ENCODE data around the gene ADAMTSL3. TPM values are rescaled to one million over a fixed set of nuclear protein-coding genes. Genes with fewer than 3 reads are reported as not detected.

The ADAMTSL3 gene
- total and polyA plus RNA-seq, 8 donors: 10.5 to 27.6 (median 17.4) TPM

- no peak for TF ChIP-seq CTCF (IDR thresholded peaks at IDR 0.05)
- H3K27ac ChIP-seq: no peak overlapping the region
- H3K4me1 ChIP-seq: no peaks in the 10 kb centered on the region
- ATAC-seq (no peak), DNase-seq (no peak)
- intact Hi-C loops (cut with DNase I): no loop called here
- H3K27me3 ChIP-seq: no peaks in the 10 kb centered on the region
- no peaks in the 10 kb centered on the region for H3K36me3 ChIP-seq
- H3K9me3 ChIP-seq: no peaks in the 10 kb centered on the region
- no peak overlapping the region for H3K4me3 ChIP-seq
Observed at GRCh38 chr15:83709811-83710210, 55.9 kb downstream of the ADAMTSL3 start.

DNA sequence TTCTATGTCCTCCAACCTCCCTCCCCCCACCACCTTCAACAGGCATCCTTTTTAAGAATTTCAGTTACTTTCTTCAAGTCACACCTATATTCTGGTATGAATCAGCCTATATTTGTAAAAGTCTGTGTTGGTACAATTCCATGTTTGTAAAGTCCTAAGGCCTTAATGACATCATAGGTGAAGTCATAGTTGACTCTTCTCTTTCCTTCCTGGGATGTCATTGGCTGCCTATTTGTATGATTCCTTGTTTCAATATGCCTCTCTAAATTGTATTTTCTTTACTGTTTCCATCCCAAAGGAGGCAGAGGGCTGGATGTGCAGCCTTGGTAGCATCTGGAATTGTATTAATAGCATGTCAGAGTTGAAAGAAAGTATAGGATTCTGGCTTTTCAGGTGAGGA, 56.5 kb downstream of the ADAMTSL3 start:
- ATAC-seq: no peak
- DNase-seq: no peak
- no peak for TF ChIP-seq CTCF (IDR thresholded peaks at IDR 0.05)
- no peak overlapping the region for H3K27ac ChIP-seq
- intact Hi-C loops (cut with DNase I): no loop called here
- no peak overlapping the region for H3K4me3 ChIP-seq
- H3K27me3 ChIP-seq: no peaks in the 10 kb centered on the region
- H3K9me3 ChIP-seq: no peaks in the 10 kb centered on the region
- no peaks in the 10 kb centered on the region for H3K36me3 ChIP-seq
- no peaks in the 10 kb centered on the region for H3K4me1 ChIP-seq

- no peak for TF ChIP-seq CTCF (IDR thresholded peaks at IDR 0.05)
- ATAC-seq (no peak), DNase-seq (no peak)
- no peaks in the 10 kb centered on the region for H3K36me3 ChIP-seq
- no peak overlapping the region for H3K27ac ChIP-seq
- no peaks in the 10 kb centered on the region for H3K27me3 ChIP-seq
- no peaks in the 10 kb centered on the region for H3K4me1 ChIP-seq
- H3K9me3 ChIP-seq: no peaks in the 10 kb centered on the region
- intact Hi-C loops (cut with DNase I): no loop called here
- no peak overlapping the region for H3K4me3 ChIP-seq
Observed at GRCh38 chr15:83711236-83711635, 57.3 kb downstream of the ADAMTSL3 start.

GRCh38 chr15:83713242-83713641, 59.3 kb downstream of the ADAMTSL3 start:
- DNase-seq: no peak
- Histone ChIP-seq H3K27me3 (no peaks in the 10 kb centered on the region), H3K4me1 (no peaks in the 10 kb centered on the region), H3K36me3 (no peaks in the 10 kb centered on the region), H3K9me3 (no peaks in the 10 kb centered on the region), H3K27ac (no peak overlapping the region), H3K4me3 (no peak overlapping the region)
- intact Hi-C loops (cut with DNase I): no loop called here
- TF ChIP-seq CTCF (IDR thresholded peaks at IDR 0.05): no peak
- no peak for ATAC-seq

- Histone ChIP-seq H3K36me3 (no peaks in the 10 kb centered on the region), H3K27me3 (no peaks in the 10 kb centered on the region), H3K4me3 (no peak overlapping the region), H3K9me3 (no peaks in the 10 kb centered on the region), H3K27ac (no peak overlapping the region), H3K4me1 (no peaks in the 10 kb centered on the region)
- intact Hi-C loops (cut with DNase I): no loop called here
- no peak for ATAC-seq
- no peak for DNase-seq
- no peak for TF ChIP-seq CTCF (IDR thresholded peaks at IDR 0.05)
Observed at GRCh38 chr15:83714939-83715628, 61.2 kb downstream of the ADAMTSL3 start.
